ENCODE results near the gene ZNF473.

DNA sequence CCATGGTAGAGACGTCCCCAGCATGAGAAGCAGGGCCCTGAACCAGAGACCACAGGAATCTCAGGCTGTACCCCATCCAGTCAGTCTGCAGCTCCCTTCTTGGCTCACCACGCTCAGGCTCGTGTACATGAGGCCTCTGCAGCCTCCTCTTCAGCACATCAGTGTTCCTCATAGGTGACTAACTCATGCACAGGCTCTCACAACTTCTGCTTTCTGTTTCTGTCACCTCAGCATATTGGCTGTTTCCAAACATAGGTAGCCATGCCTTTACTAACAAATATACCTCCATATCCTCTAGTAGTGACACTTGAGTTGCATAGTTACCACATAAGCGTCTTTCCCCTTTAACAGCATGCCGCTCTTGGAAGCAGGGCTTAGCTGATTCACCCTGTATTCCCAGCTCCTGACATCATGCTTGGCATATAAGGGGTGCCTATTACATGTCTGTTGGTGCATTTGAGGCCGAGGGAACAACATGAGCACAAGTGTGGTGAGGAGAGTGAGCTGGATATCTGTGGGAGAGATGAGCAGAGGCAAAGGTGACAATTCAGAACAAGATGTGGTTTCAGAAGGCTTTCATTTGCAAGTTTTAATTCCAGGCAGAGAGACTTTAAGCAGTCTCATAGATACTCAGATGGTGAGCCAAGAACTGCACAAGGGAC, 16.7 kb downstream of the ZNF473 start:
- TF ChIP-seq, protein P1, sequence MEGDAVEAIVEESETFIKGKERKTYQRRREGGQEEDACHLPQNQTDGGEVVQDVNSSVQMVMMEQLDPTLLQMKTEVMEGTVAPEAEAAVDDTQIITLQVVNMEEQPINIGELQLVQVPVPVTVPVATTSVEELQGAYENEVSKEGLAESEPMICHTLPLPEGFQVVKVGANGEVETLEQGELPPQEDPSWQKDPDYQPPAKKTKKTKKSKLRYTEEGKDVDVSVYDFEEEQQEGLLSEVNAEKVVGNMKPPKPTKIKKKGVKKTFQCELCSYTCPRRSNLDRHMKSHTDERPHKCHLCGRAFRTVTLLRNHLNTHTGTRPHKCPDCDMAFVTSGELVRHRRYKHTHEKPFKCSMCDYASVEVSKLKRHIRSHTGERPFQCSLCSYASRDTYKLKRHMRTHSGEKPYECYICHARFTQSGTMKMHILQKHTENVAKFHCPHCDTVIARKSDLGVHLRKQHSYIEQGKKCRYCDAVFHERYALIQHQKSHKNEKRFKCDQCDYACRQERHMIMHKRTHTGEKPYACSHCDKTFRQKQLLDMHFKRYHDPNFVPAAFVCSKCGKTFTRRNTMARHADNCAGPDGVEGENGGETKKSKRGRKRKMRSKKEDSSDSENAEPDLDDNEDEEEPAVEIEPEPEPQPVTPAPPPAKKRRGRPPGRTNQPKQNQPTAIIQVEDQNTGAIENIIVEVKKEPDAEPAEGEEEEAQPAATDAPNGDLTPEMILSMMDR (IDR thresholded peaks at IDR 0.05): no peak
- no peak for TF ChIP-seq POLR2A (IDR thresholded peaks at IDR 0.05)

Data from esophagus squamous epithelium (tissue), 4 donors.